ENCODE results near the gene BCL11A.

DNA sequence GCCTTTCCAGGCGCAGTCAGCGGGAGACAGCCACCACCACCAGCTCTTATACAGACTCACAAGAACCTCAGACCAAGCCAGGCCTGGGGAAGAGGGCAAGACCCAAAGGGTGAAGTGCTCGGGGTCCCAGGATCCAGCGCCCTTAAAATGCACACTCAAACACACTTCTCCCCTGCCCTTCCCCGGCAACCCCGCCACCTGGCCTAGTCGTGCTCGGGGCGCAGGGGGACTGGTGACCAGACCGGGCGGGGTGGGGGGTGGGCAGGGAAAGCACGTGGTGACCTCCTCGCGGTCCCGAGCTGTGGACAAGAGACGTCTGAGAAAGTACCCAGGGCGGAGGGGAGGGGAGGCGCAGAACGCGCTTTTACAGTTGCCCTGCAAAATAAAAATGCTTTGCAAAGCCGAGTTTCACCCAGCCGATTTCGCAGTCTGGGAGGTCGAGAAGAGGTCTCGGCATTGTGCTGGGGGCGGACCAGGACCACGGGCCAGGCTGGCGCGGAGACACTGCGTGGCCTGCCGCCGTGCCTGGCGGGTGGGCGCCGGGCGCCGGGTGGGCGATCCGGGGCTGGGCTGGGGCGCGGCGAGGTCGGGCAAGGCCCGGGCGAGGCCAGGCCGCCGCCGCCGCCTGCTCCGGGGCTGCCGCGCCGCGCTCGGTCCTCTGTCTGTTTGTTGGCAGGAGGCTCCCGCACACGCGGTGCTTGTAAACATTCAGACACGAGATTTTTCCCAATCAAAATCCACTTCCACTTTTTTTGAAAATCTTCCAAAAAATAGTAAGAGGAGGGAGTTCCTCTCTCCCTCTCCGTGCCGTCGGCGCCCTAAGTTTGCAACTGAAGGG lies 2.0 kb downstream of the BCL11A start:
- TF ChIP-seq, protein P1, sequence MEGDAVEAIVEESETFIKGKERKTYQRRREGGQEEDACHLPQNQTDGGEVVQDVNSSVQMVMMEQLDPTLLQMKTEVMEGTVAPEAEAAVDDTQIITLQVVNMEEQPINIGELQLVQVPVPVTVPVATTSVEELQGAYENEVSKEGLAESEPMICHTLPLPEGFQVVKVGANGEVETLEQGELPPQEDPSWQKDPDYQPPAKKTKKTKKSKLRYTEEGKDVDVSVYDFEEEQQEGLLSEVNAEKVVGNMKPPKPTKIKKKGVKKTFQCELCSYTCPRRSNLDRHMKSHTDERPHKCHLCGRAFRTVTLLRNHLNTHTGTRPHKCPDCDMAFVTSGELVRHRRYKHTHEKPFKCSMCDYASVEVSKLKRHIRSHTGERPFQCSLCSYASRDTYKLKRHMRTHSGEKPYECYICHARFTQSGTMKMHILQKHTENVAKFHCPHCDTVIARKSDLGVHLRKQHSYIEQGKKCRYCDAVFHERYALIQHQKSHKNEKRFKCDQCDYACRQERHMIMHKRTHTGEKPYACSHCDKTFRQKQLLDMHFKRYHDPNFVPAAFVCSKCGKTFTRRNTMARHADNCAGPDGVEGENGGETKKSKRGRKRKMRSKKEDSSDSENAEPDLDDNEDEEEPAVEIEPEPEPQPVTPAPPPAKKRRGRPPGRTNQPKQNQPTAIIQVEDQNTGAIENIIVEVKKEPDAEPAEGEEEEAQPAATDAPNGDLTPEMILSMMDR (IDR thresholded peaks at IDR 0.05), result no peak
- TF ChIP-seq POLR2AphosphoS5 (IDR thresholded peaks at IDR 0.05), result peak in 2 of 4 donors; percentile 25 to 29
- no peak for TF ChIP-seq POLR2A (IDR thresholded peaks at IDR 0.05)
- no peak for TF ChIP-seq EP300 (IDR thresholded peaks at IDR 0.05)
